Urinary bladder (tissue), 4 donors: Measurements from ENCODE around the gene OR51A4. TPM values are rescaled to one million over a fixed set of nuclear protein-coding genes. Genes with fewer than 3 reads are reported as not detected.

ENCODE experiments used
- DNase-seq: peaks from one replicate; pipeline ENCODE4 v3.0.0-alpha.2; 2015; ENCODE audit errors: extremely low spot score
- H3K27ac ChIP-seq: one replicate; pipeline ENCODE4 v1.5.1; 2013; ENCODE audit warnings: low read depth, mild to moderate bottlenecking, moderate library complexity
- H3K36me3 ChIP-seq: one replicate; pipeline ENCODE4 v1.6.1; 2013; ENCODE audit warnings: mild to moderate bottlenecking, moderate library complexity; ENCODE audit not compliant: insufficient read depth
- H3K4me1 ChIP-seq: one replicate; pipeline ENCODE4 v1.6.1; 2013; ENCODE audit warnings: mild to moderate bottlenecking, moderate library complexity; ENCODE audit not compliant: insufficient read depth
- H3K4me3 ChIP-seq: one replicate; pipeline ENCODE4 v1.5.1; 2013; ENCODE audit warnings: low read depth, low read length
- WGBS: extraction: QIAGEN DNeasy Blood & Tissue Kit; methylation state at CpG from one replicate; pipeline ENCODE4 v1.1.7; 2013; 5-methylcytosine and 5-hydroxymethylcytosine counted together
- polyA plus RNA-seq: library from polyadenylated mRNA; stranded (reverse); fragments of 200-250 nt; gene quantifications from one replicate; pipeline ENCODE4 v1.2.3, GENCODE V29; 2013
- total RNA-seq: library from RNA; depleted of rRNA; stranded (reverse); fragments of >200 nt; gene quantifications from one replicate; pipeline ENCODE4 v1.2.3, GENCODE V29; 2014
- donor health status: healthy with polysubstance abuse.
- donor health status: healthy.

Gene OR51A4
- total and polyA plus RNA-seq, 2 donors: not detected

DNA sequence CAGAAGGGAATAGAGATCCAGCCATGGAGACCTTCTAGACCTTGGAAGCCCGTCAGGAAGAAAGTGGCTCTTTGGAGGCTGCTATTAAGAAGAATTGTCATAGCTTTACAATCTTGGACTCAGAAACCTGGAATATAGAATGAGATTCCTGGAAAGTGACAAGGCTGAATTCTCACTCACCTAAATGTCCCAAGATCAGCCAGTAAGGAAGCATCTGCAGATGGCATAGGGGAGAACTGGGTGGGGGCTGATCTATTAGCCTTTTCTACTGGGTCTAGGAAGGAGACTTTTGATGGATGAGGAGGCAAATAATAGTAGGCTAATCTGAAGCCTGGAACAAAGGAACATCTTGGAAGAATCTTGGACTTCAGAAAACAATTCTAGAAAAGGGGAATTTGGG is 23.2 kb downstream of the OR51A4 start, which contains the start of gene OR51G1:
Gene OR51G1, minus strand, starts transcription at position 101 of the 400 bp plus-strand sequence. Its CDS starts 0 bp downstream, at position 101.
- 78% methylated on average over 1 of the region's 1 CpG for WGBS
- H3K4me1 ChIP-seq: no peaks in the 10 kb centered on the region
- H3K36me3 ChIP-seq: no peaks in the 10 kb centered on the region
- H3K27ac ChIP-seq: no peak within 1 kb of the TSS
- DNase-seq: no peak
- no peak within 1 kb of the TSS for H3K4me3 ChIP-seq

DNA sequence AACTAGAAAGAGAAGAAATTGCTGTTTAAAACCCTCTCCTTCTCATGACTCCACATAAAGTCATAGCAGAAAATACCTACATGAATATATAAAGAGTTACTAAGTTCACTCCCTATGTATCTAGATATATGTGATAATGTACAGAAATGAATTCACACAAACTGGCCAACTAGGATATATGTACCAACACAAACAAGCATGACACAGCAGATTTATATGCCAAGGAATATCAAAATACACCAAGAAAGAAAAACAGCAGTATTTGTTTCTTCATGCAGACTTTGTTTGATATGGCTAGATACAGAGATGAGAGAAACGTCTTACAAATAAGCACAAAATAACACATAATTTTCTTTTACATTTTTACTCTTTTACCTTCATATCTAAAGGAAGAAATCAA is 25.1 kb downstream of the OR51A4 start:
- H3K27ac ChIP-seq: no peak overlapping the region
- H3K4me1 ChIP-seq: no peaks in the 10 kb centered on the region
- no peak for DNase-seq
- no peaks in the 10 kb centered on the region for H3K36me3 ChIP-seq
- H3K4me3 ChIP-seq: no peak overlapping the region
- WGBS: 57% methylated on average over 1 of the region's 1 CpG

DNA sequence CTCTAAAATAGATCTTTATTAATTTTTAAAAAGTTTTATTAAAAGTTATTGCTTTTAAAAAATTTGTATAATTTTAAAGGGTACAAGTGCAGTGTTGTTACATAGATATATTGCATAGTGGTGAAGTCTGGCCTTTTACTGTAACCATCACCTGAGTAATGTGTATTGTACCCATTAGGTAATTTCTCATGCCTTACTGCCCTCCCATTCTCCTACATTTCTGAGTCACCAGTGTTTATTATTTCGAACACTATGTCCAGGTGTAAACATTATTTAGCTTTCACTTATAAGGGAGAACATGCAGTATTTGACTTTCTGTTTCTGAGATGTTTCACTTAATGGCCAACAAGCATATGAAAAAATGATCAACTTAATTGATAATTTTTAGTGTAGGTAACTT is 25.6 kb downstream of the OR51A4 start:
- 77% methylated on average over 1 of the region's 1 CpG for WGBS
- DNase-seq: no peak

DNA sequence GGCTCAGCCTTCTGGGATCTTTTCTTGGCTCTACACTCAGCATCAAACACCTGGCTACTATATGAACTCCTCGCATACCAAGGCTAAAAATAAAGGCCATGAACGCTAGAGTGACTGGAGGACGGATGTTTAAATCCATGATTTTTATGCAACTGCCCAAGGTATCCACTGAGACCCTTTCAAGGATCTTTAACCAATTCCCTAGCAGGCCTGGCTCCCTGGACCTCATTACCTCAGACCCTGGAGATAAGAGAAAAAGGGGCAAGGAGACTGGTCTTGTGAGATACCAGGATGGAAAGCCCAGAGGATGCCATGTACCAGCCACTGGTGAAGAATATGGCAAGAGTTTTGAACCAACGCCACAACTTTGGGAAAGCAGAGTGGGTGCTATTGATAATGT is 28.2 kb downstream of the OR51A4 start, which contains the start of gene OR51G2:
Gene OR51G2, minus strand, starts transcription at position 101 of the 400 bp plus-strand sequence. CDS start 3,687 bp downstream, outside the sequence.
- 85% methylated on average over 4 of the region's 4 CpGs for WGBS
- no peaks in the 10 kb centered on the region for H3K36me3 ChIP-seq
- H3K27ac ChIP-seq: no peak within 1 kb of the TSS
- no peak for DNase-seq
- no peaks in the 10 kb centered on the region for H3K4me1 ChIP-seq
- H3K4me3 ChIP-seq: no peak within 1 kb of the TSS

More for the DNA sequence above, 25.6 kb downstream of the OR51A4 start:
- Histone ChIP-seq H3K27ac (no peak overlapping the region), H3K4me1 (no peaks in the 10 kb centered on the region), H3K4me3 (no peak overlapping the region), H3K36me3 (no peaks in the 10 kb centered on the region)

DNA sequence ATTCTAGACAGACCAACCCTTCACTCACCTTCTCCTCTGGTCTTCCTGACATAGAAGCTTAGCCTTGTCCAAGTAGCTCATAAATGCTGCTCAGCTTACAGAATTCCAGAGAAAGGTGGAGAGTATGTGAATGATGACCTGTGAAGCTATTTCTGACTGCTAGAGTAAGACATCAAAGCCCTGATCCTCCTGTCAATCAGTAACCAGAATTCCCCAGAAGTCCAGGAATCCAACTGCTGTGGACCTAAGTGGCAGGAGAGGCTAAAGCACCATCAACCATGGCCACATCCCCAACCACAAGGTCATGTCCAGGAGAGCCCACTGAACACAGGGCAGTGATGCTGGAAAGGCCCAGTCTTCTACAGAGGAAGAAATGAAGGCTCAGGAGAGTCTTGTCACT is 30.8 kb downstream of the OR51A4 start:
- Histone ChIP-seq H3K4me1 (no peaks in the 10 kb centered on the region), H3K4me3 (no peak overlapping the region), H3K36me3 (no peaks in the 10 kb centered on the region), H3K27ac (no peak overlapping the region)
- DNase-seq: no peak

DNA sequence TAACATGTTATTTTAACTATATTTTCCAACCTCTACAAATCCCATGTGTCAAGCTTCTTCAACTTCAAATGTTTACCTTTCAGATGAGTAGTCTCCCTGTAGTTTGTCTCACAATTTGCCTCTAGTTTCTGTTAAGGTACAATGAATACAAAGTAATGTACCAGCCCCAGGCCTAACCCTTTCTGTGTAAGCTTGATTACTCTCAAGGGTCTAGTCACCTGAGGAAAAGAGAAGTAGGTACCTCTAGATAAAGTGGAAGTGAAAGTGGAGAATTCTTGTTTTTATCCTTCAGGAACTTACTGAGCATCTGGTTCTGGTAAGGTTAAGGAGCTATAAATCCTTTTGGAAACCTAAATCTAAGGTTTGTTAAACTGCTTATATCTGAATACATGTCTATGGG is 43.9 kb downstream of the OR51A4 start, which contains the start of gene OR51A7:
Gene OR51A7, plus strand, starts transcription at position 300 of the 400 bp plus-strand sequence. CDS start 3,587 bp downstream, outside the sequence.
- Histone ChIP-seq H3K27ac (no peak within 1 kb of the TSS), H3K4me1 (no peaks in the 10 kb centered on the region), H3K4me3 (no peak within 1 kb of the TSS), H3K36me3 (no peaks in the 10 kb centered on the region)
- no peak for DNase-seq

Other genes with a start within 250 kb of the OR51A4 start
- 0.63 TPM for gene OR51E2, start 249.8 kb downstream of the OR51A4 start, total RNA-seq
- gene OR51E2, start 249.8 kb downstream of the OR51A4 start, polyA plus RNA-seq: 0.63 TPM
- not detected for gene MMP26, start 242.8 kb downstream of the OR51A4 start, total RNA-seq
- not detected for gene MMP26, start 242.8 kb downstream of the OR51A4 start, polyA plus RNA-seq
- not detected for gene OR51F1, start 177.7 kb downstream of the OR51A4 start, total RNA-seq
- gene OR51F1, start 177.7 kb downstream of the OR51A4 start, polyA plus RNA-seq: not detected
- not detected for gene OR52R1, start 143.2 kb downstream of the OR51A4 start, total RNA-seq
- not detected for gene OR52R1, start 143.2 kb downstream of the OR51A4 start, polyA plus RNA-seq
- gene OR51F2, start 126.3 kb downstream of the OR51A4 start, total RNA-seq: not detected
- gene OR51F2, start 126.3 kb downstream of the OR51A4 start, polyA plus RNA-seq: not detected
- gene OR51S1, start 98.4 kb downstream of the OR51A4 start, total RNA-seq: not detected
- not detected for gene OR51S1, start 98.4 kb downstream of the OR51A4 start, polyA plus RNA-seq
- not detected for gene OR51T1, start 65.7 kb downstream of the OR51A4 start, total RNA-seq
- not detected for gene OR51T1, start 65.7 kb downstream of the OR51A4 start, polyA plus RNA-seq
- not detected for gene OR51A7, start 43.8 kb downstream of the OR51A4 start, total RNA-seq
- not detected for gene OR51A7, start 43.8 kb downstream of the OR51A4 start, polyA plus RNA-seq
- gene OR51G2, start 28.3 kb downstream of the OR51A4 start, total RNA-seq: not detected
- not detected for gene OR51G2, start 28.3 kb downstream of the OR51A4 start, polyA plus RNA-seq
- not detected for gene OR51G1, start 23.3 kb downstream of the OR51A4 start, total RNA-seq
- gene OR51G1, start 23.3 kb downstream of the OR51A4 start, polyA plus RNA-seq: not detected
- gene OR51A2, start 8.1 kb upstream of the OR51A4 start, total RNA-seq: not detected
- not detected for gene OR51A2, start 8.1 kb upstream of the OR51A4 start, polyA plus RNA-seq
- gene OR51L1, start 47.2 kb upstream of the OR51A4 start, total RNA-seq: not detected
- gene OR51L1, start 47.2 kb upstream of the OR51A4 start, polyA plus RNA-seq: not detected
- not detected for gene OR52J3, start 98.9 kb upstream of the OR51A4 start, total RNA-seq
- not detected for gene OR52J3, start 98.9 kb upstream of the OR51A4 start, polyA plus RNA-seq
- gene OR52E2, start 112.0 kb upstream of the OR51A4 start, total RNA-seq: not detected
- gene OR52E2, start 112.0 kb upstream of the OR51A4 start, polyA plus RNA-seq: not detected
- not detected for gene OR52E1, start 122.0 kb upstream of the OR51A4 start, total RNA-seq
- not detected for gene OR52E1, start 122.0 kb upstream of the OR51A4 start, polyA plus RNA-seq
- not detected for gene OR52A5, start 190.8 kb upstream of the OR51A4 start, total RNA-seq
- not detected for gene OR52A5, start 190.8 kb upstream of the OR51A4 start, polyA plus RNA-seq
- not detected for gene OR52A1, start 207.2 kb upstream of the OR51A4 start, total RNA-seq
- not detected for gene OR52A1, start 207.2 kb upstream of the OR51A4 start, polyA plus RNA-seq